ENCODE results near the gene CENPP. TPM values are rescaled to one million over a fixed set of nuclear protein-coding genes. Genes with fewer than 3 reads are reported as not detected.
"Not testable (repeated sequence)": the region's sequence is repeated elsewhere in the genome, so short reads cannot be mapped to it uniquely, and the experiment has no call there.

CENPP gene
- total RNA-seq, 1 experiment from 2014 or later: 15.6 TPM

DNA sequence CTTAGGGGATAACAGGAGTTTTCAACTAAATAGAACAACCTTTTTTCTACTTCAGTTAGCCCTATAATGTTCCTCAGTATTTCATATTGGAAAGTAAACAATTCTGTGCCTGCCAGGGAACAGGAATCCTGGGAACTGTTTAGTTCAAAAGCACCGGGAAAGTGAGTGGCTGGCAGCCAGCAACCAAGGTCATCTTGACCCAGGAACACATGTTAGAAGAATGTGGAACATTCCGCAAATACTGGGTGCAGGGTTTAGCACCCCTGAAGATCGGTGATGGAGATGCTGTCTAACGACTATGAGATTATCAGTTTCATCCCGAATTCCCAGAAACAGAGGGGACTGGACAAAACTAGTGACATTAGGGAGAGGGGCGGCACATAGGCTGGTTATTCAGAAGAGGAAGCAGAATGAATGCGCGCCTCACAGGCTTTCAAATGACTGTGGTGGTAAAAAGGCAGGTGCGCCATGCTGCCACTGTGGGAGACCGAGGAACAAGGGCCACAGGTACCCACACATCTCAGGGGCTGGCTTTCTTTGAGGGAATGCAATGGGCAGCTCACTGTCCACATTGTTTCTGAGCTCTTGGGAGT is 293.0 kb downstream of the CENPP start:
- H3K9me3 ChIP-seq (ENCODE audit: low read depth, low read length, poor library complexity, severe bottlenecking): no peaks in the 10 kb centered on the region
- H3K4me3 ChIP-seq (ENCODE audit: low read depth, low read length, poor library complexity, severe bottlenecking): no peak overlapping the region
- no peak for DNase-seq (ENCODE audit: low spot score)
- BruUV-seq (replicated peaks): no TSS peak
- TF ChIP-seq, protein P1, sequence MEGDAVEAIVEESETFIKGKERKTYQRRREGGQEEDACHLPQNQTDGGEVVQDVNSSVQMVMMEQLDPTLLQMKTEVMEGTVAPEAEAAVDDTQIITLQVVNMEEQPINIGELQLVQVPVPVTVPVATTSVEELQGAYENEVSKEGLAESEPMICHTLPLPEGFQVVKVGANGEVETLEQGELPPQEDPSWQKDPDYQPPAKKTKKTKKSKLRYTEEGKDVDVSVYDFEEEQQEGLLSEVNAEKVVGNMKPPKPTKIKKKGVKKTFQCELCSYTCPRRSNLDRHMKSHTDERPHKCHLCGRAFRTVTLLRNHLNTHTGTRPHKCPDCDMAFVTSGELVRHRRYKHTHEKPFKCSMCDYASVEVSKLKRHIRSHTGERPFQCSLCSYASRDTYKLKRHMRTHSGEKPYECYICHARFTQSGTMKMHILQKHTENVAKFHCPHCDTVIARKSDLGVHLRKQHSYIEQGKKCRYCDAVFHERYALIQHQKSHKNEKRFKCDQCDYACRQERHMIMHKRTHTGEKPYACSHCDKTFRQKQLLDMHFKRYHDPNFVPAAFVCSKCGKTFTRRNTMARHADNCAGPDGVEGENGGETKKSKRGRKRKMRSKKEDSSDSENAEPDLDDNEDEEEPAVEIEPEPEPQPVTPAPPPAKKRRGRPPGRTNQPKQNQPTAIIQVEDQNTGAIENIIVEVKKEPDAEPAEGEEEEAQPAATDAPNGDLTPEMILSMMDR (conservative IDR thresholded peaks at IDR 0.05; ENCODE audit: low read depth, low read length): no peak
- TF ChIP-seq EZH2 (IDR thresholded peaks at IDR 0.05; ENCODE audit: borderline replicate concordance, low read depth, low read length, poor library complexity, severe bottlenecking): no peak
- H3K27ac ChIP-seq (ENCODE audit: low read depth, low read length, poor library complexity, severe bottlenecking): no peak overlapping the region
- ChIA-PET POLR2A (ENCODE audit: low non-redundant PET) (no interaction called here), CTCF (no interaction called here)
- no peaks in the 10 kb centered on the region for H3K4me1 ChIP-seq (ENCODE audit: insufficient read depth, low read length, poor library complexity, severe bottlenecking)
- H3K27me3 ChIP-seq (replicated peaks; ENCODE audit: insufficient read depth, low read depth, low read length, poor library complexity): no peaks in the 10 kb centered on the region
- peaks cover 19% of the 10 kb centered on the region for H3K36me3 ChIP-seq (ENCODE audit: insufficient read depth, low read length, poor library complexity, severe bottlenecking)
- intact Hi-C loops (cut with micrococcal nuclease; ENCODE audit: unreplicated experiment): no loop called here

DNA sequence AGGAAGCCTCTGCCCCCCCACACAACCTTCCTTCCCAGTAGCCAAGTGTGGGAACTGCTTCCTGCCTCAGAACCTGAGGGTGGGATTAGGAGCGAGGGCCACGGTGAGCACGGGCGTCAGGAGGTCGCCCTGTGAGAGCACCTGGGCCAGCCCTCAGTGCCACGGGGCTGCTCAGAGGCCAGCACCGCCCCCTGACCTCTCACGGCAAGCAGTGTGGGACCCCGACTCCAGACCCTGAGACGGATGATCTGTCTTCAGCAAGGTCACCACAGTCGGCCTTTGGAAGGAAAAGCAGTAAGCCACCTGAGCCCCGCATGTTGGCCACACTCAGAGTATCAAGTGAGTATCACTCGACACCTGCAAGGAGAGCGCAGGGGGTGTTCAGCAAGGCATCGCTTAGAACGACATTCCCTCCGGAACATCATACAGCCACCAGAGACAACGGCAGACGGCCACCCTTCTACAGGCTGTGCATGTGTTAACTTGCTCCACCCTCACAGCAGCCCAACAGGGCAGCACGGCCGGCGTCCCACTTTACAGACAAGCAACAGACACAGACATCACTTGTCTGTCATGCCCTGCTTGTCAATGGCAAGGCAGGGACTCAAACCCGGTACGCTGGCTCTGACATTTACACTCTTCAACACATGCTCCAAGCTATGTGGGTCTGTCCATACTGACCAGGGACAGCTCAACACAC is 294.0 kb downstream of the CENPP start:
- no peaks in the 10 kb centered on the region for H3K27me3 ChIP-seq (replicated peaks; ENCODE audit: insufficient read depth, low read depth, low read length, poor library complexity)
- ChIA-PET POLR2A (ENCODE audit: low non-redundant PET) (no interaction called here), CTCF (no interaction called here)
- no peak for DNase-seq (ENCODE audit: low spot score)
- no peak overlapping the region for H3K27ac ChIP-seq (ENCODE audit: low read depth, low read length, poor library complexity, severe bottlenecking)
- no TSS peak for BruUV-seq (replicated peaks)
- H3K36me3 ChIP-seq (ENCODE audit: insufficient read depth, low read length, poor library complexity, severe bottlenecking): peaks cover 19% of the 10 kb centered on the region
- H3K4me1 ChIP-seq (ENCODE audit: insufficient read depth, low read length, poor library complexity, severe bottlenecking): no peaks in the 10 kb centered on the region
- intact Hi-C loops (cut with micrococcal nuclease; ENCODE audit: unreplicated experiment): no loop called here
- no peak overlapping the region for H3K4me3 ChIP-seq (ENCODE audit: low read depth, low read length, poor library complexity, severe bottlenecking)
- no peaks in the 10 kb centered on the region for H3K9me3 ChIP-seq (ENCODE audit: low read depth, low read length, poor library complexity, severe bottlenecking)
- no peak for TF ChIP-seq EZH2 (IDR thresholded peaks at IDR 0.05; ENCODE audit: borderline replicate concordance, low read depth, low read length, poor library complexity, severe bottlenecking)
- TF ChIP-seq, protein P1 (conservative IDR thresholded peaks at IDR 0.05; ENCODE audit: low read depth, low read length): no peak

DNA sequence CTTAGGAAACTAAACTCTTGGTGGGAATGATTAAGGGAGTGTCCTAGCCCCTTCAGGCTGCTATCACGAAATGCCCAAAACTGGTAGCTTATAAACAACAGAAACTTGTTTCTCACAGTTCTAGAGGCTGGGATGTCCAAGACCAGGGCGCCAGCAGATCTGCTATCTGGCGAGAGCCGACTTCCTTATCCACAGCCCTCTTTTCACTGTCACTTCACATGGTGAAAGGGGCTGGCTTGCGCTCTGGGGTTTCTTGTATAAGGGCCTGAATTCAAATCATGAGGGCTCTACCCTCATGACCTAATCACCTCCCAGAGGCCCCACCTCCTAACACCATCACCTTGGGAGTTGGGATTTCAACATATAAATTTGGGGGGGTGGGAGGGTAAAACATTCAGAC is 295.1 kb downstream of the CENPP start:
- intact Hi-C loops (cut with micrococcal nuclease; ENCODE audit: unreplicated experiment): no loop called here
- DNase-seq (ENCODE audit: low spot score): no peak
- Histone ChIP-seq H3K4me1 (ENCODE audit: insufficient read depth, low read length, poor library complexity, severe bottlenecking) (no peaks in the 10 kb centered on the region), H3K36me3 (ENCODE audit: insufficient read depth, low read length, poor library complexity, severe bottlenecking) (peaks cover 13% of the 10 kb centered on the region), H3K27me3 (replicated peaks; ENCODE audit: insufficient read depth, low read depth, low read length, poor library complexity) (no peaks in the 10 kb centered on the region), H3K4me3 (ENCODE audit: low read depth, low read length, poor library complexity, severe bottlenecking) (no peak overlapping the region), H3K27ac (ENCODE audit: low read depth, low read length, poor library complexity, severe bottlenecking) (no peak overlapping the region), H3K9me3 (ENCODE audit: low read depth, low read length, poor library complexity, severe bottlenecking) (no peaks in the 10 kb centered on the region)
- no peak for TF ChIP-seq EZH2 (IDR thresholded peaks at IDR 0.05; ENCODE audit: borderline replicate concordance, low read depth, low read length, poor library complexity, severe bottlenecking)
- ChIA-PET POLR2A (ENCODE audit: low non-redundant PET) (no interaction called here), CTCF (no interaction called here)
- BruUV-seq (replicated peaks): no TSS peak

- H3K9me3 ChIP-seq (ENCODE audit: low read depth, low read length, poor library complexity, severe bottlenecking); POLR2A ChIA-PET (ENCODE audit: low non-redundant PET); BruUV-seq (replicated peaks); CTCF ChIA-PET; DNase-seq (ENCODE audit: low spot score); H3K4me1 ChIP-seq (ENCODE audit: insufficient read depth, low read length, poor library complexity, severe bottlenecking); H3K4me3 ChIP-seq (ENCODE audit: low read depth, low read length, poor library complexity, severe bottlenecking); H3K27ac ChIP-seq (ENCODE audit: low read depth, low read length, poor library complexity, severe bottlenecking); H3K36me3 ChIP-seq (ENCODE audit: insufficient read depth, low read length, poor library complexity, severe bottlenecking); H3K27me3 ChIP-seq (replicated peaks; ENCODE audit: insufficient read depth, low read depth, low read length, poor library complexity); intact Hi-C loops (cut with micrococcal nuclease; ENCODE audit: unreplicated experiment): not testable (repeated sequence)
Measured at GRCh38 chr9:92623936-92624335, 298.2 kb downstream of the CENPP start.

Measured in A673 (cell line).